ENCODE results near the gene TEX22. TPM values are rescaled to one million over a fixed set of nuclear protein-coding genes. Genes with fewer than 3 reads are reported as not detected.

TEX22 gene
- total RNA-seq, 1 experiment from 2014 or later = 0.87 TPM

GRCh38 chr14:105395538-105395854 lies 2.8 kb upstream of the TEX22 start:
- H3K4me1 Mint-ChIP-seq = no peaks in the 10 kb centered on the region
- ATAC-seq (no peak), DNase-seq (ENCODE audit: low spot score) (no peak)
- H3K27ac Mint-ChIP-seq = no peak overlapping the region
- TF ChIP-seq AFF4 (CRISPR knock-in tag; IDR thresholded peaks at IDR 0.05; ENCODE audit: borderline replicate concordance) (no peak), ZNF423 (CRISPR knock-in tag; IDR thresholded peaks at IDR 0.05) (no peak), ZNF219 (CRISPR knock-in tag; IDR thresholded peaks at IDR 0.05; ENCODE audit: borderline replicate concordance) (no peak), SOX15 (CRISPR knock-in tag; IDR thresholded peaks at IDR 0.05) (no peak)
- no peak overlapping the region for H3K4me3 Mint-ChIP-seq
- peaks cover 11% of the 10 kb centered on the region for H3K9me3 Mint-ChIP-seq
- ChIA-PET POLR2A (no interaction called here), CTCF (interaction anchor here (1.2 kb wide), 1 partner anchor 53 kb away, joined by 3 read pairs; no protein-coding TSS in a partner anchor)
- peaks cover 19% of the 10 kb centered on the region for H3K27me3 Mint-ChIP-seq (ENCODE audit: low read depth)
- peaks cover 21% of the 10 kb centered on the region for H3K36me3 Mint-ChIP-seq

- H3K4me1 Mint-ChIP-seq = no peaks in the 10 kb centered on the region
- H3K27me3 Mint-ChIP-seq (ENCODE audit: low read depth) = peaks cover 38% of the 10 kb centered on the region
- peaks cover 26% of the 10 kb centered on the region for H3K9me3 Mint-ChIP-seq
- ChIA-PET CTCF (interaction anchor here (1.0 kb wide), 2 partner anchors 73 to 83 kb away, joined by 3 read pairs; no protein-coding TSS in a partner anchor), POLR2A (no interaction called here)
- no peak for DNase-seq (ENCODE audit: low spot score)
- no peak overlapping the region for H3K27ac Mint-ChIP-seq
- TF ChIP-seq TCF7 (CRISPR knock-in tag; IDR thresholded peaks at IDR 0.05; ENCODE audit: low read depth) (no peak), ELF4 (CRISPR knock-in tag; IDR thresholded peaks at IDR 0.05; ENCODE audit: low read depth) (no peak), ZNF263 (CRISPR knock-in tag; IDR thresholded peaks at IDR 0.05; ENCODE audit: low read depth) (no peak), JUN (CRISPR knock-in tag; IDR thresholded peaks at IDR 0.05) (no peak), HMGA2 (CRISPR knock-in tag; IDR thresholded peaks at IDR 0.05) (no peak)
- TF ChIP-seq, protein P1, sequence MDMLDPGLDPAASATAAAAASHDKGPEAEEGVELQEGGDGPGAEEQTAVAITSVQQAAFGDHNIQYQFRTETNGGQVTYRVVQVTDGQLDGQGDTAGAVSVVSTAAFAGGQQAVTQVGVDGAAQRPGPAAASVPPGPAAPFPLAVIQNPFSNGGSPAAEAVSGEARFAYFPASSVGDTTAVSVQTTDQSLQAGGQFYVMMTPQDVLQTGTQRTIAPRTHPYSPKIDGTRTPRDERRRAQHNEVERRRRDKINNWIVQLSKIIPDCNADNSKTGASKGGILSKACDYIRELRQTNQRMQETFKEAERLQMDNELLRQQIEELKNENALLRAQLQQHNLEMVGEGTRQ (CRISPR knock-in tag; IDR thresholded peaks at IDR 0.05) = no peak
- TF ChIP-seq, protein P2, sequence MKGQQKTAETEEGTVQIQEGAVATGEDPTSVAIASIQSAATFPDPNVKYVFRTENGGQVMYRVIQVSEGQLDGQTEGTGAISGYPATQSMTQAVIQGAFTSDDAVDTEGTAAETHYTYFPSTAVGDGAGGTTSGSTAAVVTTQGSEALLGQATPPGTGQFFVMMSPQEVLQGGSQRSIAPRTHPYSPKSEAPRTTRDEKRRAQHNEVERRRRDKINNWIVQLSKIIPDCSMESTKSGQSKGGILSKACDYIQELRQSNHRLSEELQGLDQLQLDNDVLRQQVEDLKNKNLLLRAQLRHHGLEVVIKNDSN (CRISPR knock-in tag; IDR thresholded peaks at IDR 0.05) = no peak
- TF ChIP-seq, protein P3, sequence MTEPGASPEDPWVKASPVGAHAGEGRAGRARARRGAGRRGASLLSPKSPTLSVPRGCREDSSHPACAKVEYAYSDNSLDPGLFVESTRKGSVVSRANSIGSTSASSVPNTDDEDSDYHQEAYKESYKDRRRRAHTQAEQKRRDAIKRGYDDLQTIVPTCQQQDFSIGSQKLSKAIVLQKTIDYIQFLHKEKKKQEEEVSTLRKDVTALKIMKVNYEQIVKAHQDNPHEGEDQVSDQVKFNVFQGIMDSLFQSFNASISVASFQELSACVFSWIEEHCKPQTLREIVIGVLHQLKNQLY (CRISPR knock-in tag; IDR thresholded peaks at IDR 0.05) = no peak
- TF ChIP-seq, protein P4, sequence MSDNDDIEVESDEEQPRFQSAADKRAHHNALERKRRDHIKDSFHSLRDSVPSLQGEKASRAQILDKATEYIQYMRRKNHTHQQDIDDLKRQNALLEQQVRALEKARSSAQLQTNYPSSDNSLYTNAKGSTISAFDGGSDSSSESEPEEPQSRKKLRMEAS (CRISPR knock-in tag; IDR thresholded peaks at IDR 0.05) = no peak
- ATAC-seq = no peak
- peaks cover 39% of the 10 kb centered on the region for H3K36me3 Mint-ChIP-seq
- H3K4me3 Mint-ChIP-seq = peak overlapping the region; percentile 61
These were observed 897 bp upstream of the TEX22 start for GRCh38 chr14:105397350-105397931.

DNA sequence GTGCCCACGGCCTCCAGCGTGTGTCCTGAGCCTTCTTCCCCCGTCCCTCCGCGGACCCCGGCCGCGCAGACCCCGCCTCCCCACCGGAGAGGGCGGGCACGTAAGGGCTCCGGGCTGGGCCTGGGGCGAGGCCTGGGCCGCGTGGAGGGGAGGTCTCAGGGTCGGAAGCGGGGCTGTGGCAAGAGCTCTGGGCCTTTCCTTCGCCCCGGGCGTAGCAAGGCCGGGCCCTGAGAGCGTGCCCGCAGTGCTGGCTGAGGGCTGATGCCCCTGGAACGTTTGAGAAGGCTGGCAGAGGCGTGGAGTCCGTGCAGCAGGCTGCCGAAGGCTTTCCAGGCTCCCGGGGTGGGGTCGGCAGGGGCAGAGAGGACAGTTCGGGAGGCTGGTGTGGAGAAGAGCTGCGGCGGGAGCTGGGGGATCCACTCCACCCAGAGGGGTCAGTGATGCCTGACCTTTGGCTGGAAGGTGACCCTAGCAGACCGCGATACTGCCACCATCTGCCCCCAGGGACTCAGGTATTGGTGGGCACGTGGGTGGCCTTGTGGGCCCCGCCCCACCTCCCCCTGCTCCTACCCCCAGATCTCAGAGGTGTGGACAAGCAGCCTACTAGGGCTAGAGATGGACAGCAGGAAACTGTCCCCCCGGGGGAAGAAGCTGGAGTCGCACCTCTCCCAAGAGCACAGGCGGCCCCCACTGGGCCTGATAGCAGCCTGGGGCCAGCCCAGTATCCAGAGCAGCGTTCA lies 558 bp downstream of the TEX22 start:
- Mint-ChIP-seq H3K27ac (no peak overlapping the region), H3K4me3 (peak overlapping the region; percentile 55), H3K36me3 (peaks cover 43% of the 10 kb centered on the region), H3K27me3 (ENCODE audit: low read depth) (peaks cover 53% of the 10 kb centered on the region), H3K9me3 (peaks cover 33% of the 10 kb centered on the region), H3K4me1 (no peaks in the 10 kb centered on the region)
- ChIA-PET POLR2A (no interaction called here), CTCF (interaction anchor here (0.7 to 0.8 kb wide), 2 partner anchors 82 to 87 kb away, joined by 3 read pairs; no protein-coding TSS in a partner anchor)
- no peak for DNase-seq (ENCODE audit: low spot score)
- peak; percentile 74 for ATAC-seq
- TF ChIP-seq ZNF263 (CRISPR knock-in tag; IDR thresholded peaks at IDR 0.05; ENCODE audit: low read depth) = peak; percentile 61; the same call in 1 of the 2 replicates
- TF ChIP-seq FOXK1 (CRISPR knock-in tag; IDR thresholded peaks at IDR 0.05) = no peak
- TF ChIP-seq, protein P5, sequence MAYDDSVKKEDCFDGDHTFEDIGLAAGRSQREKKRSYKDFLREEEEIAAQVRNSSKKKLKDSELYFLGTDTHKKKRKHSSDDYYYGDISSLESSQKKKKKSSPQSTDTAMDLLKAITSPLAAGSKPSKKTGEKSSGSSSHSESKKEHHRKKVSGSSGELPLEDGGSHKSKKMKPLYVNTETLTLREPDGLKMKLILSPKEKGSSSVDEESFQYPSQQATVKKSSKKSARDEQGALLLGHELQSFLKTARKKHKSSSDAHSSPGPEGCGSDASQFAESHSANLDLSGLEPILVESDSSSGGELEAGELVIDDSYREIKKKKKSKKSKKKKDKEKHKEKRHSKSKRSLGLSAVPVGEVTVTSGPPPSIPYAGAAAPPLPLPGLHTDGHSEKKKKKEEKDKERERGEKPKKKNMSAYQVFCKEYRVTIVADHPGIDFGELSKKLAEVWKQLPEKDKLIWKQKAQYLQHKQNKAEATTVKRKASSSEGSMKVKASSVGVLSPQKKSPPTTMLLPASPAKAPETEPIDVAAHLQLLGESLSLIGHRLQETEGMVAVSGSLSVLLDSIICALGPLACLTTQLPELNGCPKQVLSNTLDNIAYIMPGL (CRISPR knock-in tag; IDR thresholded peaks at IDR 0.05) = no peak; the same call in 1 of the 2 replicates
- no peak for TF ChIP-seq AFF4 (CRISPR knock-in tag; IDR thresholded peaks at IDR 0.05; ENCODE audit: borderline replicate concordance)
- 0 out of 2 replicates have a peak, but pooled peaks have one; percentile 7 for TF ChIP-seq RELA (CRISPR knock-in tag; IDR thresholded peaks at IDR 0.05; ENCODE audit: borderline replicate concordance)

Data from WTC11 (cell line).